T-helper 9 cell (primary cell): ENCODE data around the gene DPH2.

Source experiments
- DNase-seq: peaks from one replicate; pipeline ENCODE4 v3.0.0-alpha.2; 2020

DPH2 gene

GRCh38 chr1:43969416-43969745 lies 429 bp upstream of the DPH2 start:
- DNase-seq: no peak

GRCh38 chr1:43970502-43970901 lies 692 bp downstream of the DPH2 start:
- no peak for DNase-seq

GRCh38 chr1:43970911-43971310 lies 1.1 kb downstream of the DPH2 start:
- DNase-seq: no peak

DNA sequence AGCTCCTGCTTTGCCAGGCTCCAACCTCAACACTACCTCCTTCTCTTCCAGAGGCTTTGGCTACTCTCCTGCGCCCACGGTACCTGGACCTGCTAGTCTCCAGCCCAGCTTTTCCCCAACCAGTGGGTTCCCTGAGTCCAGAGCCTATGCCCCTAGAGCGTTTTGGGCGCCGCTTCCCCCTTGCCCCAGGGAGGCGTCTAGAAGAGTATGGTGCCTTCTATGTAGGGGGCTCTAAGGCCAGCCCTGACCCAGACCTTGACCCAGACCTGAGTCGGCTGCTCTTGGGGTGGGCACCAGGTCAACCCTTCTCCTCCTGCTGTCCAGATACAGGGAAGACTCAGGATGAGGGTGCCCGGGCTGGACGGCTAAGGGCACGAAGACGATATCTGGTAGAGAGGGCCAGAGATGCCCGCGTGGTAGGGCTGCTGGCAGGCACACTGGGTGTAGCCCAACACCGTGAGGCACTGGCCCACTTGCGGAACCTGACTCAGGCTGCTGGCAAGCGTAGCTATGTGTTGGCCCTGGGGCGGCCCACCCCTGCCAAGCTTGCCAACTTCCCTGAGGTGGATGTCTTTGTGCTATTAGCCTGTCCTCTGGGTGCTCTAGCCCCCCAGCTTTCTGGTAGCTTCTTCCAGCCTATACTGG lies 1.6 kb downstream of the DPH2 start:
- DNase-seq: no peak

- DNase-seq: no peak
Measured at GRCh38 chr1:43973981-43974442, 4.2 kb downstream of the DPH2 start.

DNA sequence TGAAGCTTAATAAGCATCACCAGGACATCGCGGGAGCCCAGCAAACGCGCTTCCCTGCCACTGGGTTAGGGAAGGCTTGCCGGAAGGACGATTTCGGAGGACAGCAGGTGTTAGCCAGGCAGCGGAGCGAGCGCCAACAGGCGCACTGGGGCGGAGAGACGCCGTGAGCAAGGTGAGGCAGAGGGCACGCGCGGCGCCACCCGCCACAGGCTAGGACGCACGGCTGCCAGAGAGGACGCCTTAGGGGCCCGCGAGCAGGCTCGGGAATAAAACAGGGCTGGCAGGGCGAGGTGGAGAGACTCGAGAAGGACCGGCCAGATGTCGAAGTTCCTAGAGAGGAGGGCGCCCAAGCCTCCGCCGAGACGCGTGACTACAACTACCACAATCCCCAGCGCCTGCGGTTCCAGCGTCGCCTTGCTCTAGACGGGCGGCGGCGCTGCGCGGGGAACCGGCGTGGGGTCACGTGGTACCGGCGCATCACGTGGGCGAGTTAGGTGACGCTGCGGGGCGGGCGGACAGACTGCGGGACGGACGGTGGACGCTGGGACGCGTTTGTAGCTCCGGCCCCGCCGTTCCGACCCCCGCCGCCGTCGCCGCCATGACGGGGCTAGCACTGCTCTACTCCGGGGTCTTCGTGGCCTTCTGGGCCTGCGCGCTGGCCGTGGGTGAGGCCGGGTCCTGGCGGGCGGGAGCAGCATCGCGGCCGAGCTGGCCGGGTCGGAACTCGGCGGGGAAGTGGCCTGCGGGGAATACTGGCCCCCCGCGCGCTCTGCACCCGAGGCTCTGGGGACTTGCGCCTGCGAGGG lies 4.8 kb downstream of the DPH2 start, which contains the start of gene ATP6V0B:
ATP6V0B (plus strand) TSS at position 518 of the 806 bp plus-strand sequence; CDS start at position 599, 81 bp downstream.
- peak; percentile 95 for DNase-seq

DNA sequence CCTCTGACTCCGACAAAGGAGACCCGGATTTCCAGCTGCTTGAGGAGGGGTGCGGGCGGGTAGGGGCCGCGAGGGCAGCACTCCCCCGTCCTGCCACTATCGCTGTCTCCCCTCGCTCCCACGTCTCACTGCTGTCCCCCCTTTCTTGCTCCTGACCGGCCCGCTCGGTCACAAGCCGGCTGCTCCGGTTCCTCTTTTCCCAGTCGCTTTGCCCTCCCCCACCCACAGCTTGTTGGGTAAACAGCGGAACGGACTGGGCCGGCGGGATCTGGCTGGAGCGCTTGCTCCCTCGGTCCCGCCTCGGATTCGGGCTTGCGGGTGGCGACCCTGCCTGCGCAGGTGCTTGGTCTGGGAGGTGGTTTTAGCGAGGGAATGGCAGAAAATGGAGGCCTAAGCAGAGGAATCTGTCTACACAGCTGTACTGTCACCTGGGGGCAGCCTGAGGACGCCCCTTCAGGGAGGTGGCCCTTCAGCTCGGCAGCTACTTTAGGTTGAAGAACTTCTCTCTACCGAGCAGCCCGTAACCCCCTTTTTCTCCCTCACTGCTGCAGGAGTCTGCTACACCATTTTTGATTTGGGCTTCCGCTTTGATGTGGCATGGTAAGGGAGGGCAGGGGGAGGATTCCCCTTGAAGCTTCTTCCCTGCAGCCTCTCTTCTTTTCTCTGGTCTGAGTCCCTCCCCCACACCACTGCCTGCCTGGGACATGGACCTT lies 5.6 kb downstream of the DPH2 start:
- DNase-seq: peak; percentile 32

DNA sequence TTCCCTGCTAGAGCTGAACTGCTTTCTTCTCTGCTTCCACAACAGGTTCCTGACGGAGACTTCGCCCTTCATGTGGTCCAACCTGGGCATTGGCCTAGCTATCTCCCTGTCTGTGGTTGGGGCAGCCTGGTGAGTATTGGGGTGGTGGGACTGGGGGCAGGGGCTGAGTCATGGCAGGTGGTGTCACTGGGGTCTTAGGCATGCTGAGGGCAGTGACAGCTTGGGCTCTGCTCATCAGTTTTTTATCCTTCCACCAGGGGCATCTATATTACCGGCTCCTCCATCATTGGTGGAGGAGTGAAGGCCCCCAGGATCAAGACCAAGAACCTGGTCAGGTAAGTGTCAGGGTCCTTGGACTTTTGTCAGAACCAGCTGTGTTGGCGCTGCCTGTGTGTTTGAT lies 6.2 kb downstream of the DPH2 start:
- DNase-seq: no peak

DNA sequence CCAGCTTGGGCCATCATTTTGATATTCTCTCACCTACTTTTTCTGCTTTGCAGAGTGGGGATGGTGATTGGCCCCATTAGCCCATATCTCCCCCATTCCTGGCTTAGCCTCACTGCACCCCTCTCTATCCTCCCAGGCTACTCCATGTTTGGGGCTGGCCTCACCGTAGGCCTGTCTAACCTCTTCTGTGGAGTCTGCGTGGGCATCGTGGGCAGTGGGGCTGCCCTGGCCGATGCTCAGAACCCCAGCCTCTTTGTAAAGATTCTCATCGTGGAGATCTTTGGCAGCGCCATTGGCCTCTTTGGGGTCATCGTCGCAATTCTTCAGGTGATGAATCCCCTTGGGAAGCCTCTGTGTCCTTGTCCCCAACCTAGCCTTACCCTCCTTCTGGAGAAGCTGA lies 7.1 kb downstream of the DPH2 start:
- no peak for DNase-seq

DNA sequence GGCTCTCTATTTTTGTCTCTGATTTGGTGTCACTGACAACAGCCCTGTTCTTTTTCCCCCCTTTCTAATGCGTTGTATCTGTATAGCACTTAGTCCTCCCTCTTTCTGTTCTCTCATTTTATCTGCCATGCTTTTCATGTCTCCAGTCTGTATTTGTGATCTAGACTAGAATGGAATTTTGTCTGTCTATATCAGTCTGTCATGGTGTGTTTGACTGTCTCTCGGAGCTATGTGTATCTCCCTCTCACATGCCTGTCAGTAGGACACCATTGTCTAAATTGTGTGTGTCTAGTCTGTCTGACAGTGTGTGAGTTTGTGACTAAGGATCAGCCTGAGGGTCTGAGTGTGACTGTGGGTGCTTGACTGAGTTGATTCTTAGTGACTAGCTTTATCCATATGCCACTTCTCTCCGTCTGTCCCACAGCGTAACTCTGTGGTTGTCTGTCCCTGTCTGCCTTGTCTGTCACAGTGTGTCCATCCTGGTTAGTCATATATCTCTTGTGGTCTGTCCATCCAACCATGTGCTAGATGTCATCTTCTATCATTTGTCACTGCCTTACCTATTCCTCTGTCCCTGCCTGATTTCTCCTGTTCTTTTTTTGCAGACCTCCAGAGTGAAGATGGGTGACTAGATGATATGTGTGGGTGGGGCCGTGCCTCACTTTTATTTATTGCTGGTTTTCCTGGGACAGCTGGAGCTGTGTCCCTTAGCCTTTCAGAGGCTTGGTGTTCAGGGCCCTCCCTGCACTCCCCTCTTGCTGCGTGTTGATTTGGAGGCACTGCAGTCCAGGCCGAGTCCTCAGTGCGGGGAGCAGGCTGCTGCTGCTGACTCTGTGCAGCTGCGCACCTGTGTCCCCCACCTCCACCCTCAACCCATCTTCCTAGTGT lies 7.8 kb downstream of the DPH2 start:
- no peak for DNase-seq

GRCh38 chr1:43978264-43978550 lies 8.4 kb downstream of the DPH2 start:
- no peak for DNase-seq

- peak; percentile 25 for DNase-seq
Measured at GRCh38 chr1:43978551-43979260, 8.9 kb downstream of the DPH2 start, which contains the start of gene B4GALT2. Gene B4GALT2, plus strand, starts transcription at chr1:43979210. Its CDS starts 1,951 bp downstream, at chr1:43981161.

DNA sequence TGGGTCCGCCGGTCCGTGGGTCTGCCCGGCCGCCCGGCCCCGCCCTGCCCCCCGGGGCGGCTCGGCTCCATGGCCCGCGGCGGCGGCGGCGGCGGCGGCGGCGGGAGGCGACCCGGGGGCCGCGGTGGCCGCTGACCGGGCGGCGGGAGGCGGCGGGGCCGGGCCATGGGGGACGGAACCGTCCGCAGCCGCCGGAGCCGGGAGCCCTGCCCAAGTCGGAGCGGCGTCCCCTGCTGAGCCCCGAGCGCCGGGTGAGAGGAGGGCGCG lies 9.4 kb downstream of the DPH2 start:
- DNase-seq: no peak

GRCh38 chr1:43979528-43980254 lies 9.9 kb downstream of the DPH2 start:
- DNase-seq: no peak

GRCh38 chr1:43980255-43981134 lies 10.7 kb downstream of the DPH2 start:
- no peak for DNase-seq

GRCh38 chr1:43981135-43981491 lies 11.3 kb downstream of the DPH2 start:
- DNase-seq: no peak

GRCh38 chr1:43981636-43982035 lies 11.8 kb downstream of the DPH2 start:
- DNase-seq: no peak

GRCh38 chr1:43982241-43982640 lies 12.4 kb downstream of the DPH2 start:
- no peak for DNase-seq

GRCh38 chr1:43982808-43983207 lies 13.0 kb downstream of the DPH2 start:
- no peak for DNase-seq

DNA sequence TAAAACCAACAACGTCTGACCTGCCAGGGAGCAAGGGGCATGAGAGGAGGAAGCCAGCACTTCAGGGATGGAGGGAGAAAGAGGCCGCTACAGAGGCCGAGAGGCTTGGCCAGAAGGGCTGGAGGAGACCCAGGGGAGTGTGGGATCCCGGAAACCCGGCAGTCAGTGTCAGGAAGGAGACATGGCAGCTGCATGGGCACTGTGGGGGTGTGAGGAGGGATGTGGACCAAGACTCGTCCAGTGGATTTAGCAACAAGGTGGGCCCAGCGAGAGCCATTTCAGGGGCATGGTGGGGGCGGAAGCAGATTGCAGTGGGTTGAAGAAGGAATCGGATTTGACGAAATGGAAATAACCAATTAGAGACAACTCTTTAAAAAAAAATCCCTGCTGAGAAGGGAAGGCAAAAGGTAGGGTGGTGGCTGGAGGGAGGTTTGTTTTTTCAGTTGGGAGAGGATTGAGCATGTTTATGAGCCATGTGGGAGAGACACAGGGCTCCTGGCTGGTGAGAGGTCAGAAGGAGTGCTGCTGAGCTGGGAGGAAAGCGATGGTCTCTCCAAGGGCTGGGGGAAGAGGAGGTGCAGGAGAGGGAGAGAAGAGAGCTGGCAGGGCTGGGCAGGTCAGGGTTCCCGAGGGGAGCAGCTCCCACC lies 13.6 kb downstream of the DPH2 start:
- no peak for DNase-seq
